HEK293 (cell line): Measurements from ENCODE around the gene COL8A1.

Experiments used
- CTCF ChIA-PET: fragments of 350-600 bp; formaldehyde crosslinking; extraction: SDS; loops from one replicate; lab custom pipeline; 2021; ENCODE audit warnings: antibody characterized with exemption; lab: Yijun Ruan, JAX
- POLR2A ChIA-PET: fragments of 300-600 bp; formaldehyde crosslinking; extraction: SDS; loops from one replicate; lab custom pipeline; 2020; ENCODE audit warnings: antibody characterized with exemption, inconsistent platforms; lab: Yijun Ruan, JAX
- H3K27ac ChIP-seq: fragments of 200-500 bp; sonication (Bioruptor generic); 2 replicates; pipeline ENCODE4 v1.5.1; 2014; ENCODE audit warnings: low read depth, low read length, control low read depth, inconsistent platforms; ENCODE audit errors: extremely low read depth
- H3K36me3 ChIP-seq, 2 experiments: fragments of 200-500 bp in 1 of 2; sonication (Bioruptor generic) in 1 of 2; 1 replicate in 1 of 2; 2 replicates in 1 of 2; pipeline ENCODE4 v1.5.1; 2014 to 2017; ENCODE audit warnings: inconsistent platforms in 2 of 2, low read length in 2 of 2; ENCODE audit not compliant: control insufficient read depth in 2 of 2, insufficient read depth in 1 of 2
- H3K4me1 ChIP-seq: fragments of 200-500 bp; sonication (Bioruptor generic); 2 replicates; pipeline ENCODE4 v1.5.1; 2014; ENCODE audit warnings: mild to moderate bottlenecking, low read length, inconsistent platforms; ENCODE audit not compliant: control insufficient read depth, insufficient read depth
- H3K4me3 ChIP-seq: 2 replicates; pipeline ENCODE4 v1.5.1; 2011; ENCODE audit warnings: low read depth, mild to moderate bottlenecking, control low read depth, low read length, moderate library complexity
- H3K9me3 ChIP-seq: fragments of 200-500 bp; sonication (Bioruptor generic); 2 replicates; pipeline ENCODE4 v1.5.1; 2014; ENCODE audit warnings: low read depth, low read length, inconsistent platforms; ENCODE audit not compliant: control insufficient read depth, insufficient read depth
- BCL6B ChIP-seq: fragments of 450-650 bp; formaldehyde crosslinking; IDR thresholded peaks from 2 replicates; pipeline ENCODE4 v1.5.1; 2017; ENCODE audit warnings: missing biosample characterization, missing genetic modification characterization
- ELK4 ChIP-seq: IDR thresholded peaks from 2 replicates; pipeline ENCODE4 v1.6.1; 2011; ENCODE audit warnings: mild to moderate bottlenecking, low read depth, low read length, borderline replicate concordance
- FEZF1 ChIP-seq: fragments of 450-650 bp; formaldehyde crosslinking; IDR thresholded peaks from 2 replicates; pipeline ENCODE4 v1.5.1; 2016; ENCODE audit warnings: missing biosample characterization, missing genetic modification characterization
- HOXA7 ChIP-seq: sonication (generic); formaldehyde crosslinking; IDR thresholded peaks from 2 replicates; pipeline ENCODE4 v1.8.1; 2022; ENCODE audit warnings: missing genetic modification reagents, borderline replicate concordance
- KLF7 ChIP-seq: fragments of 450-650 bp; formaldehyde crosslinking; IDR thresholded peaks from 2 replicates; pipeline ENCODE4 v1.5.1; 2016; ENCODE audit warnings: missing biosample characterization, missing genetic modification characterization, borderline replicate concordance
- KLF8 ChIP-seq: fragments of 450-650 bp; formaldehyde crosslinking; IDR thresholded peaks from 2 replicates; pipeline ENCODE4 v1.5.1; 2016; ENCODE audit warnings: missing biosample characterization, missing genetic modification characterization
- OSR2 ChIP-seq: fragments of 450-650 bp; formaldehyde crosslinking; IDR thresholded peaks from 2 replicates; pipeline ENCODE4 v1.5.1; 2016; ENCODE audit warnings: missing biosample characterization, missing genetic modification characterization
- SALL2 ChIP-seq: fragments of 450-650 bp; formaldehyde crosslinking; IDR thresholded peaks from 2 replicates; pipeline ENCODE4 v1.5.0; 2017; ENCODE audit warnings: missing biosample characterization, mild to moderate bottlenecking, missing genetic modification characterization, borderline replicate concordance
- SCRT2 ChIP-seq: fragments of 450-650 bp; formaldehyde crosslinking; IDR thresholded peaks from 2 replicates; pipeline ENCODE4 v1.5.1; 2016; ENCODE audit warnings: missing biosample characterization, missing genetic modification characterization
- SP7 ChIP-seq: fragments of 450-650 bp; formaldehyde crosslinking; IDR thresholded peaks from 2 replicates; pipeline ENCODE4 v1.5.1; 2016; ENCODE audit warnings: missing biosample characterization, missing genetic modification characterization
- ZBTB21 ChIP-seq: fragments of 450-650 bp; formaldehyde crosslinking; IDR thresholded peaks from 2 replicates; pipeline ENCODE4 v1.5.1; 2017; ENCODE audit warnings: missing biosample characterization, missing genetic modification characterization
- ZEB2 ChIP-seq: fragments of 450-650 bp; formaldehyde crosslinking; IDR thresholded peaks from 2 replicates; pipeline ENCODE4 v1.5.1; 2016; ENCODE audit warnings: missing biosample characterization, missing genetic modification characterization
- ZFP37 ChIP-seq: fragments of 450-650 bp; formaldehyde crosslinking; IDR thresholded peaks from 2 replicates; pipeline ENCODE4 v1.5.1; 2016; ENCODE audit warnings: missing biosample characterization, missing genetic modification characterization
- ZFP69B ChIP-seq: fragments of 450-650 bp; formaldehyde crosslinking; IDR thresholded peaks from 2 replicates; pipeline ENCODE4 v1.5.1; 2016; ENCODE audit warnings: missing biosample characterization, missing genetic modification characterization
- ZNF121 ChIP-seq: fragments of 450-650 bp; formaldehyde crosslinking; IDR thresholded peaks from 2 replicates; pipeline ENCODE4 v1.5.1; 2016; ENCODE audit warnings: missing biosample characterization, missing genetic modification characterization
- ZNF184 ChIP-seq: fragments of 450-650 bp; IDR thresholded peaks from 2 replicates; pipeline ENCODE4 v1.5.1; 2018; ENCODE audit warnings: missing biosample characterization, mild to moderate bottlenecking, missing genetic modification characterization
- ZNF211 ChIP-seq: fragments of 450-650 bp; formaldehyde crosslinking; IDR thresholded peaks from 2 replicates; pipeline ENCODE4 v1.5.1; 2016; ENCODE audit warnings: low read depth, missing biosample characterization, missing genetic modification characterization
- ZNF404 ChIP-seq: fragments of 450-650 bp; formaldehyde crosslinking; IDR thresholded peaks from 2 replicates; pipeline ENCODE4 v1.5.1; 2017; ENCODE audit warnings: missing biosample characterization, missing genetic modification characterization
- ZNF449 ChIP-seq: fragments of 450-650 bp; formaldehyde crosslinking; IDR thresholded peaks from 2 replicates; pipeline ENCODE4 v1.5.1; 2017; ENCODE audit warnings: missing biosample characterization, mild to moderate bottlenecking, missing genetic modification characterization, moderate library complexity
- ZNF561 ChIP-seq: fragments of 450-650 bp; IDR thresholded peaks from 2 replicates; pipeline ENCODE4 v1.5.1; 2018; ENCODE audit warnings: missing biosample characterization, missing genetic modification characterization, borderline replicate concordance
- ZNF596 ChIP-seq: fragments of 450-650 bp; IDR thresholded peaks from 2 replicates; pipeline ENCODE4 v1.5.0; 2018; ENCODE audit warnings: missing biosample characterization, mild to moderate bottlenecking, missing genetic modification characterization, moderate library complexity
- ZNF654 ChIP-seq: fragments of 450-650 bp; formaldehyde crosslinking; IDR thresholded peaks from 2 replicates; pipeline ENCODE4 v1.5.1; 2016; ENCODE audit warnings: low read depth, missing biosample characterization, missing genetic modification characterization
- TF ChIP-seq, protein P1 (sequence below): fragments of 450-650 bp; formaldehyde crosslinking; IDR thresholded peaks from 2 replicates; pipeline ENCODE4 v1.5.1; 2016; ENCODE audit warnings: missing biosample characterization, missing genetic modification characterization
- TF ChIP-seq, protein P2 (sequence below): fragments of 450-650 bp; formaldehyde crosslinking; IDR thresholded peaks from 2 replicates; pipeline ENCODE4 v1.5.1; 2016; ENCODE audit warnings: missing biosample characterization, missing genetic modification characterization
- TF ChIP-seq, protein P3 (sequence below): fragments of 450-650 bp; formaldehyde crosslinking; IDR thresholded peaks from 2 replicates; pipeline ENCODE4 v1.5.1; 2016; ENCODE audit warnings: missing biosample characterization, missing genetic modification characterization
- TF ChIP-seq, protein P4 (sequence below): fragments of 450-650 bp; formaldehyde crosslinking; IDR thresholded peaks from 2 replicates; pipeline ENCODE4 v1.5.1; 2017; ENCODE audit warnings: missing biosample characterization, missing genetic modification characterization

The COL8A1 gene

DNA sequence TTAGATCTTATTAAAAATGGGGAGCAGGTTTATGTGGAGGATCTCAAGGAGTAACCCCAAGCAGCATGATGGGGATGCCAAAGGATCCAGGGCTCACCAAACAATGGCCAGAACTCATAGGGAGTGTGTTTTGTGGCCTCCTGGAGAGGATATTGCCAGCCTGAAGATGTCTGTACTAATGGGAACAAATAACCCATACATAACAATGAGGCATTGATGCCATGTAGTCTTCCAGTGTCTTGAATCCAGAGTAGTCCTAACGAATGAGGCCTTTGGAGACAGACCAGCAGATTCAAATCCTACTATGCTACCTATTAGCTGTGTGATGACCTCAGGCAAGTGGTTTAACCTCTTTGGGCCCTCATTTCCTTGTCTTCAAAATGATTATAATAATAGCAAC is 134.3 kb downstream of the COL8A1 start:
- POLR2A ChIA-PET = no interaction called here
- CTCF ChIA-PET = no interaction called here
- no peak for TF ChIP-seq ZNF561
- TF ChIP-seq OSR2 = no peak
- TF ChIP-seq ZFP37 (tag by site-specific recombination) = no peak
- TF ChIP-seq, protein P1, sequence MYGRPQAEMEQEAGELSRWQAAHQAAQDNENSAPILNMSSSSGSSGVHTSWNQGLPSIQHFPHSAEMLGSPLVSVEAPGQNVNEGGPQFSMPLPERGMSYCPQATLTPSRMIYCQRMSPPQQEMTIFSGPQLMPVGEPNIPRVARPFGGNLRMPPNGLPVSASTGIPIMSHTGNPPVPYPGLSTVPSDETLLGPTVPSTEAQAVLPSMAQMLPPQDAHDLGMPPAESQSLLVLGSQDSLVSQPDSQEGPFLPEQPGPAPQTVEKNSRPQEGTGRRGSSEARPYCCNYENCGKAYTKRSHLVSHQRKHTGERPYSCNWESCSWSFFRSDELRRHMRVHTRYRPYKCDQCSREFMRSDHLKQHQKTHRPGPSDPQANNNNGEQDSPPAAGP = no peak
- TF ChIP-seq, protein P2, sequence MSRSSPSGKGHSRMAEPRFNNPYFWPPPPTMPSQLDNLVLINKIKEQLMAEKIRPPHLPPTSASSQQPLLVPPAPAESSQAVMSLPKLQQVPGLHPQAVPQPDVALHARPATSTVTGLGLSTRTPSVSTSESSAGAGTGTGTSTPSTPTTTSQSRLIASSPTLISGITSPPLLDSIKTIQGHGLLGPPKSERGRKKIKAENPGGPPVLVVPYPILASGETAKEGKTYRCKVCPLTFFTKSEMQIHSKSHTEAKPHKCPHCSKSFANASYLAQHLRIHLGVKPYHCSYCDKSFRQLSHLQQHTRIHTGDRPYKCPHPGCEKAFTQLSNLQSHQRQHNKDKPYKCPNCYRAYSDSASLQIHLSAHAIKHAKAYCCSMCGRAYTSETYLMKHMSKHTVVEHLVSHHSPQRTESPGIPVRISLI = no peak
- TF ChIP-seq SP7 (tag by site-specific recombination) = no peak
- no peak for TF ChIP-seq ZNF121 (tag by site-specific recombination)
- TF ChIP-seq HOXA7 (CRISPR knock-in tag) = no peak
- TF ChIP-seq ZNF654 = no peak
- TF ChIP-seq ZBTB21 (tag by site-specific recombination) = no peak
- no peak for TF ChIP-seq ELK4
- no peak for TF ChIP-seq KLF8 (tag by site-specific recombination)
- TF ChIP-seq ZNF596 (tag by site-specific recombination) = no peak
- Histone ChIP-seq H3K4me1 (no peaks in the 10 kb centered on the region; the same call in 1 of the 2 replicates), H3K36me3 (no peaks in the 10 kb centered on the region), H3K9me3 (no peaks in the 10 kb centered on the region), H3K27ac (no peak overlapping the region), H3K4me3 (no peak overlapping the region)

- ChIA-PET CTCF (interaction anchor here (0.7 to 1.1 kb wide), 3 partner anchors 13 to 97 kb away, joined by 3 read pairs; no protein-coding TSS in a partner anchor), POLR2A (no interaction called here)
- Histone ChIP-seq H3K9me3 (no peaks in the 10 kb centered on the region), H3K27ac (no peak overlapping the region), H3K36me3 (no peaks in the 10 kb centered on the region), H3K4me3 (no peak overlapping the region), H3K4me1 (peaks cover 4% of the 10 kb centered on the region)
- no peak for TF ChIP-seq SALL2
- no peak for TF ChIP-seq ZNF404 (tag by site-specific recombination)
- no peak for TF ChIP-seq ZNF596 (tag by site-specific recombination)
- no peak for TF ChIP-seq OSR2
- no peak for TF ChIP-seq ZEB2 (tag by site-specific recombination)
- no peak for TF ChIP-seq BCL6B (tag by site-specific recombination)
- TF ChIP-seq SCRT2 (tag by site-specific recombination) = peak; percentile 72
- TF ChIP-seq ZNF449 = peak; percentile 100
- peak; percentile 97 for TF ChIP-seq ZNF184
- TF ChIP-seq ZNF211 (tag by site-specific recombination) = no peak
- no peak for TF ChIP-seq KLF7 (tag by site-specific recombination)
- no peak for TF ChIP-seq ZFP69B (tag by site-specific recombination)
- TF ChIP-seq, protein P3, sequence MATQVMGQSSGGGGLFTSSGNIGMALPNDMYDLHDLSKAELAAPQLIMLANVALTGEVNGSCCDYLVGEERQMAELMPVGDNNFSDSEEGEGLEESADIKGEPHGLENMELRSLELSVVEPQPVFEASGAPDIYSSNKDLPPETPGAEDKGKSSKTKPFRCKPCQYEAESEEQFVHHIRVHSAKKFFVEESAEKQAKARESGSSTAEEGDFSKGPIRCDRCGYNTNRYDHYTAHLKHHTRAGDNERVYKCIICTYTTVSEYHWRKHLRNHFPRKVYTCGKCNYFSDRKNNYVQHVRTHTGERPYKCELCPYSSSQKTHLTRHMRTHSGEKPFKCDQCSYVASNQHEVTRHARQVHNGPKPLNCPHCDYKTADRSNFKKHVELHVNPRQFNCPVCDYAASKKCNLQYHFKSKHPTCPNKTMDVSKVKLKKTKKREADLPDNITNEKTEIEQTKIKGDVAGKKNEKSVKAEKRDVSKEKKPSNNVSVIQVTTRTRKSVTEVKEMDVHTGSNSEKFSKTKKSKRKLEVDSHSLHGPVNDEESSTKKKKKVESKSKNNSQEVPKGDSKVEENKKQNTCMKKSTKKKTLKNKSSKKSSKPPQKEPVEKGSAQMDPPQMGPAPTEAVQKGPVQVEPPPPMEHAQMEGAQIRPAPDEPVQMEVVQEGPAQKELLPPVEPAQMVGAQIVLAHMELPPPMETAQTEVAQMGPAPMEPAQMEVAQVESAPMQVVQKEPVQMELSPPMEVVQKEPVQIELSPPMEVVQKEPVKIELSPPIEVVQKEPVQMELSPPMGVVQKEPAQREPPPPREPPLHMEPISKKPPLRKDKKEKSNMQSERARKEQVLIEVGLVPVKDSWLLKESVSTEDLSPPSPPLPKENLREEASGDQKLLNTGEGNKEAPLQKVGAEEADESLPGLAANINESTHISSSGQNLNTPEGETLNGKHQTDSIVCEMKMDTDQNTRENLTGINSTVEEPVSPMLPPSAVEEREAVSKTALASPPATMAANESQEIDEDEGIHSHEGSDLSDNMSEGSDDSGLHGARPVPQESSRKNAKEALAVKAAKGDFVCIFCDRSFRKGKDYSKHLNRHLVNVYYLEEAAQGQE (tag by site-specific recombination) = no peak
- TF ChIP-seq, protein P4, sequence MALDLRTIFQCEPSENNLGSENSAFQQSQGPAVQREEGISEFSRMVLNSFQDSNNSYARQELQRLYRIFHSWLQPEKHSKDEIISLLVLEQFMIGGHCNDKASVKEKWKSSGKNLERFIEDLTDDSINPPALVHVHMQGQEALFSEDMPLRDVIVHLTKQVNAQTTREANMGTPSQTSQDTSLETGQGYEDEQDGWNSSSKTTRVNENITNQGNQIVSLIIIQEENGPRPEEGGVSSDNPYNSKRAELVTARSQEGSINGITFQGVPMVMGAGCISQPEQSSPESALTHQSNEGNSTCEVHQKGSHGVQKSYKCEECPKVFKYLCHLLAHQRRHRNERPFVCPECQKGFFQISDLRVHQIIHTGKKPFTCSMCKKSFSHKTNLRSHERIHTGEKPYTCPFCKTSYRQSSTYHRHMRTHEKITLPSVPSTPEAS (tag by site-specific recombination) = no peak
- peak; percentile 29; the same call in 1 of the 2 replicates for TF ChIP-seq FEZF1
Observed at GRCh38 chr3:99774467-99774866, 136.1 kb downstream of the COL8A1 start.
